ENCODE results near the gene ERF.

The ERF gene

GRCh38 chr19:42292963-42293362 is 38.0 kb upstream of the ERF start:
- Mint-ChIP-seq H3K27ac (peak overlapping the region; percentile 85 to 92 (median 90)), H3K27me3 (ENCODE audit: low read depth) (no peaks in the 10 kb centered on the region)

GRCh38 chr19:42292042-42292960 is 37.4 kb upstream of the ERF start:
- no peak for TF ChIP-seq CTCF (IDR thresholded peaks at IDR 0.05; ENCODE audit: unreplicated experiment in 3 of 3)
- Mint-ChIP-seq H3K27ac (peak overlapping the region; percentile 30 to 80 (median 37)), H3K36me3 (ENCODE audit: low read depth) (peaks cover 31% of the 10 kb centered on the region), H3K27me3 (ENCODE audit: low read depth) (no peaks in the 10 kb centered on the region), H3K4me3 (no peak overlapping the region), H3K9me3 (no peaks in the 10 kb centered on the region), H3K4me1 (peaks cover 13% of the 10 kb centered on the region)

More at GRCh38 chr19:42292963-42293362, 38.0 kb upstream of the ERF start:
- no peak for TF ChIP-seq CTCF (IDR thresholded peaks at IDR 0.05; ENCODE audit: unreplicated experiment in 3 of 3)
- Mint-ChIP-seq H3K4me1 (peaks cover 13% of the 10 kb centered on the region), H3K9me3 (no peaks in the 10 kb centered on the region), H3K4me3 (peak overlapping the region in 2 of 3 experiments; percentile 61 to 64), H3K36me3 (ENCODE audit: low read depth) (peaks cover 31% of the 10 kb centered on the region)

GRCh38 chr19:42291435-42291810 is 36.5 kb upstream of the ERF start:
- no peak for TF ChIP-seq CTCF (IDR thresholded peaks at IDR 0.05; ENCODE audit: unreplicated experiment in 3 of 3)
- Mint-ChIP-seq H3K4me3 (peak overlapping the region in 2 of 3 experiments; percentile 53 to 57), H3K9me3 (no peaks in the 10 kb centered on the region), H3K27ac (peak overlapping the region; percentile 30 to 80 (median 37)), H3K27me3 (ENCODE audit: low read depth) (no peaks in the 10 kb centered on the region), H3K36me3 (ENCODE audit: low read depth) (peaks cover 26% of the 10 kb centered on the region), H3K4me1 (peaks cover 14% of the 10 kb centered on the region)

- H3K4me1 Mint-ChIP-seq = peaks cover 20% of the 10 kb centered on the region
- H3K36me3 Mint-ChIP-seq (ENCODE audit: low read depth) = peaks cover 25% of the 10 kb centered on the region
- peak overlapping the region; percentile 30 to 80 (median 37) for H3K27ac Mint-ChIP-seq
- TF ChIP-seq CTCF (IDR thresholded peaks at IDR 0.05; ENCODE audit: unreplicated experiment in 3 of 3) = peak; percentile 38 to 45 (median 41)
- no peaks in the 10 kb centered on the region for H3K27me3 Mint-ChIP-seq (ENCODE audit: low read depth)
- peak overlapping the region in 2 of 3 experiments; percentile 53 to 57 for H3K4me3 Mint-ChIP-seq
- H3K9me3 Mint-ChIP-seq = no peaks in the 10 kb centered on the region
Observed at GRCh38 chr19:42290523-42291434, 35.9 kb upstream of the ERF start.

- Mint-ChIP-seq H3K4me3 (no peak overlapping the region), H3K4me1 (peaks cover 24% of the 10 kb centered on the region), H3K27ac (no peak overlapping the region), H3K27me3 (ENCODE audit: low read depth) (no peaks in the 10 kb centered on the region), H3K36me3 (ENCODE audit: low read depth) (peaks cover 22% of the 10 kb centered on the region), H3K9me3 (no peaks in the 10 kb centered on the region)
- TF ChIP-seq CTCF (IDR thresholded peaks at IDR 0.05; ENCODE audit: unreplicated experiment in 3 of 3) = no peak
Observed at GRCh38 chr19:42290136-42290522, 35.2 kb upstream of the ERF start.
